Colonic mucosa (tissue), 4 donors: ENCODE measurements around the gene BSDC1. TPM values are rescaled to one million over a fixed set of nuclear protein-coding genes. Genes with fewer than 3 reads are reported as not detected.

ENCODE experiments used
- DNase-seq: peaks from one replicate; pipeline ENCODE4 v3.0.0-alpha.2; 2020
- H3K27ac ChIP-seq: fragments of 200-600 bp; one replicate; pipeline ENCODE4 v1.8.0; 2021
- H3K27me3 ChIP-seq: fragments of 200-600 bp; one replicate; pipeline ENCODE4 v1.8.0; 2021
- H3K36me3 ChIP-seq: fragments of 200-600 bp; one replicate; pipeline ENCODE4 v1.8.0; 2021
- H3K4me1 ChIP-seq: fragments of 200-600 bp; one replicate; pipeline ENCODE4 v1.8.0; 2021; ENCODE audit warnings: mild to moderate bottlenecking
- H3K4me3 ChIP-seq: fragments of 200-600 bp; one replicate; pipeline ENCODE4 v1.8.0; 2021
- H3K9ac ChIP-seq, 2 donors: one replicate each; pipeline ENCODE4 v1.7.0; 2013; ENCODE audit warnings: control low read depth in 2 of 2, low read depth in 2 of 2, low read length in 2 of 2
- H3K9me3 ChIP-seq: fragments of 200-600 bp; one replicate; pipeline ENCODE4 v1.8.0; 2021
- intact Hi-C: fragments of 100-400 bp; cut with DNase I; formaldehyde crosslinking; loops from one replicate; pipeline ENCODE4 v1.14.1; 2022
- total RNA-seq, 2 donors: library from RNA; stranded (reverse); fragmentation: NEBNext Ultra II Directional in 1 of 2; extraction: Animal tissue kit (Norgen Biotek cat#: 25700) in 1 of 2; gene quantifications; one replicate each; pipeline ENCODE4 v1.2.1, GENCODE V29; 2021
- TF ChIP-seq, protein P1 (sequence below): fragments of 200-600 bp; IDR thresholded peaks from one replicate; pipeline ENCODE4 v1.8.0; 2022; ENCODE audit warnings: antibody characterized with exemption, mild to moderate bottlenecking
- donor health status: healthy.
- donor health status: DM: no; HTN: no; CAD: no.
- donor health status: DM: no; HTN: no; CAD: no.

BSDC1 gene
- total RNA-seq, 2 donors from 2014 or later: 65.7 to 76.8 TPM

DNA sequence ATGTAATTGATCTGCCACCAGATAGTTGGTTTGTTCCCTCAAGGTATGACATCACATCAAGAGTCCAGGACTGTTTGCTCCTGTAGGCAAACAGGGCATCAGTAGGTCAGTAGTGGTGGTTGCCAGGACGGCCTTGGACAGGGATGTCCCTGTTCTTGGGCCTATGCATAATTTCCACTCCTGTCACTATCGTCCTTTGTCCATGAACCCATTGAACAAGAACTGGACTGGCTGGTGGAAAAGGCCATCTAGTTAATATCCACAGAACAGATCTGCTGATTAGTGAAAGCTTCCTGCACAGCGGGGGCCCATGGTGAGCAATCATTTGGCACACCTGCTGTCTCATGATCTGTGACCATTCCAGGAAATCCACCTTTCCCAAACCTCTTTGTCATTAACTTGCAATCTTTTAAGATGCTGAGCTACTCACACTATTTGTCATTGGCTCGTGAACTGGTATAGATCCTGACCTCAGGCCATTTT lies 12.4 kb upstream of the BSDC1 start:
- TF ChIP-seq, protein P1, sequence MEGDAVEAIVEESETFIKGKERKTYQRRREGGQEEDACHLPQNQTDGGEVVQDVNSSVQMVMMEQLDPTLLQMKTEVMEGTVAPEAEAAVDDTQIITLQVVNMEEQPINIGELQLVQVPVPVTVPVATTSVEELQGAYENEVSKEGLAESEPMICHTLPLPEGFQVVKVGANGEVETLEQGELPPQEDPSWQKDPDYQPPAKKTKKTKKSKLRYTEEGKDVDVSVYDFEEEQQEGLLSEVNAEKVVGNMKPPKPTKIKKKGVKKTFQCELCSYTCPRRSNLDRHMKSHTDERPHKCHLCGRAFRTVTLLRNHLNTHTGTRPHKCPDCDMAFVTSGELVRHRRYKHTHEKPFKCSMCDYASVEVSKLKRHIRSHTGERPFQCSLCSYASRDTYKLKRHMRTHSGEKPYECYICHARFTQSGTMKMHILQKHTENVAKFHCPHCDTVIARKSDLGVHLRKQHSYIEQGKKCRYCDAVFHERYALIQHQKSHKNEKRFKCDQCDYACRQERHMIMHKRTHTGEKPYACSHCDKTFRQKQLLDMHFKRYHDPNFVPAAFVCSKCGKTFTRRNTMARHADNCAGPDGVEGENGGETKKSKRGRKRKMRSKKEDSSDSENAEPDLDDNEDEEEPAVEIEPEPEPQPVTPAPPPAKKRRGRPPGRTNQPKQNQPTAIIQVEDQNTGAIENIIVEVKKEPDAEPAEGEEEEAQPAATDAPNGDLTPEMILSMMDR: no peak
- Histone ChIP-seq H3K4me1 (no peaks in the 10 kb centered on the region), H3K36me3 (no peaks in the 10 kb centered on the region), H3K27me3 (no peaks in the 10 kb centered on the region), H3K27ac (no peak overlapping the region), H3K9ac (no peak overlapping the region), H3K4me3 (no peak overlapping the region), H3K9me3 (no peaks in the 10 kb centered on the region)
- intact Hi-C loops: no loop called here
- DNase-seq: no peak

- TF ChIP-seq, protein P1: no peak
- Histone ChIP-seq H3K4me1 (no peaks in the 10 kb centered on the region), H3K9ac (no peak overlapping the region), H3K4me3 (no peak overlapping the region), H3K27me3 (no peaks in the 10 kb centered on the region), H3K9me3 (no peaks in the 10 kb centered on the region), H3K36me3 (no peaks in the 10 kb centered on the region), H3K27ac (no peak overlapping the region)
- intact Hi-C loops: no loop called here
- DNase-seq: no peak
Observed at GRCh38 chr1:32405672-32406467, 11.6 kb upstream of the BSDC1 start.

- no peak overlapping the region for H3K4me3 ChIP-seq
- no peaks in the 10 kb centered on the region for H3K36me3 ChIP-seq
- H3K4me1 ChIP-seq: no peaks in the 10 kb centered on the region
- TF ChIP-seq, protein P1: no peak
- DNase-seq: no peak
- no peaks in the 10 kb centered on the region for H3K27me3 ChIP-seq
- no peak overlapping the region for H3K9ac ChIP-seq
- H3K9me3 ChIP-seq: no peaks in the 10 kb centered on the region
- intact Hi-C loops: no loop called here
- H3K27ac ChIP-seq: no peak overlapping the region
Observed at GRCh38 chr1:32404946-32405345, 10.7 kb upstream of the BSDC1 start.

- Histone ChIP-seq H3K9ac (no peak overlapping the region), H3K4me1 (no peaks in the 10 kb centered on the region), H3K27me3 (no peaks in the 10 kb centered on the region), H3K9me3 (no peaks in the 10 kb centered on the region), H3K27ac (no peak overlapping the region), H3K36me3 (no peaks in the 10 kb centered on the region), H3K4me3 (no peak overlapping the region)
- intact Hi-C loops: no loop called here
- DNase-seq: peak; percentile 89
- TF ChIP-seq, protein P1: peak; percentile 85
Observed at GRCh38 chr1:32400876-32401631, 6.8 kb upstream of the BSDC1 start.

GRCh38 chr1:32399843-32400242 lies 5.6 kb upstream of the BSDC1 start:
- TF ChIP-seq, protein P1: no peak
- DNase-seq: no peak
- intact Hi-C loops: no loop called here
- H3K9me3 ChIP-seq: no peaks in the 10 kb centered on the region
- no peak overlapping the region for H3K9ac ChIP-seq
- H3K4me3 ChIP-seq: no peak overlapping the region
- H3K36me3 ChIP-seq: no peaks in the 10 kb centered on the region
- H3K27ac ChIP-seq: no peak overlapping the region
- no peaks in the 10 kb centered on the region for H3K4me1 ChIP-seq
- no peaks in the 10 kb centered on the region for H3K27me3 ChIP-seq
